B cell (primary cell): Measurements from ENCODE around the gene CES1. TPM values are rescaled to one million over a fixed set of nuclear protein-coding genes. Genes with fewer than 3 reads are reported as not detected.

ENCODE experiments used
- ATAC-seq: fragments of 200-7000 bp; cut with Tn5 transposase; one replicate; pipeline ENCODE4 v1.10.0; 2021; ENCODE audit warnings: low read depth, mild to moderate bottlenecking, moderate number of reproducible peaks, moderate library complexity
- CTCF ChIA-PET: fragments of 350-600 bp; sonication (Branson Sonifier 250); formaldehyde crosslinking; loops from one replicate; lab custom pipeline; 2021; ENCODE audit warnings: antibody characterized with exemption, inconsistent platforms; lab: Charles Lee
- POLR2A ChIA-PET: fragments of 350-600 bp; sonication (Branson Sonifier 250); formaldehyde crosslinking; loops from one replicate; lab custom pipeline; 2021; ENCODE audit warnings: antibody characterized with exemption; lab: Charles Lee
- DNase-seq: peaks from one replicate; pipeline ENCODE4 v3.0.0; 2013
- H2AFZ ChIP-seq: 2 replicates; pipeline ENCODE4 v1.6.1; 2012; ENCODE audit warnings: mild to moderate bottlenecking, low read depth, low read length; ENCODE audit not compliant: insufficient read depth, poor library complexity, severe bottlenecking
- H3K27ac ChIP-seq, 2 donors: 1 replicate in 1 of 2; 2 replicates in 1 of 2; pipeline ENCODE4 v1.5.1; 2012 to 2013; ENCODE audit warnings: low read length in 2 of 2, mild to moderate bottlenecking in 2 of 2, moderate library complexity in 1 of 2
- H3K27me3 ChIP-seq, 4 experiments: fragments of 200-600 bp in 1 of 4; sonication (generic) in 1 of 4; replicated peaks in 1 of 4; 1 replicate in 2 of 4; 2 replicates in 2 of 4; pipeline versions ENCODE4 v1.6.1 to v1.7.0; 2013 to 2016; ENCODE audit warnings: low read length in 3 of 4, mild to moderate bottlenecking in 2 of 4, mixed read lengths in 1 of 4, moderate library complexity in 1 of 4; ENCODE audit not compliant: insufficient read depth in 4 of 4, control insufficient read depth in 3 of 4; ENCODE audit errors: control extremely low read depth in 1 of 4
- H3K36me3 ChIP-seq, 2 experiments: replicated peaks in 1 of 2; 1 replicate in 1 of 2; 2 replicates in 1 of 2; pipeline versions ENCODE4 v1.6.1 to v1.7.1; 2013; ENCODE audit warnings: low read length in 1 of 2; ENCODE audit not compliant: insufficient read depth in 2 of 2, control insufficient read depth in 1 of 2; ENCODE audit errors: control extremely low read depth in 1 of 2, extremely low read depth in 1 of 2
- H3K4me1 ChIP-seq, 2 donors: fragments of 200-600 bp in 1 of 2; sonication (generic) in 1 of 2; 1 replicate in 1 of 2; 2 replicates in 1 of 2; pipeline versions ENCODE4 v1.5.1 to v1.6.1; 2013 to 2017; ENCODE audit warnings: low read length in 2 of 2; ENCODE audit not compliant: control insufficient read depth in 2 of 2, insufficient read depth in 2 of 2
- H3K4me2 ChIP-seq: replicated peaks from 2 replicates; pipeline ENCODE3; 2012; ENCODE audit warnings: mild to moderate bottlenecking, low read depth, low read length; ENCODE audit not compliant: poor library complexity, severe bottlenecking
- H3K4me3 ChIP-seq, 5 experiments: fragments of 200-600 bp in 1 of 5; sonication (generic) in 1 of 5; 1 replicate in 3 of 5; 2 replicates in 2 of 5; pipeline versions ENCODE4 v1.5.1 to v1.7.0; 2011 to 2016; ENCODE audit warnings: low read length in 4 of 5, mild to moderate bottlenecking in 4 of 5, low read depth in 2 of 5, control low read depth in 1 of 5, moderate library complexity in 1 of 5; ENCODE audit not compliant: insufficient read depth in 1 of 5; ENCODE audit errors: control extremely low read depth in 1 of 5, extremely low read depth in 1 of 5
- H3K79me2 ChIP-seq: fragments of 200-600 bp; sonication (generic); one replicate; pipeline ENCODE4 v1.6.0; 2016; ENCODE audit warnings: low read length; ENCODE audit not compliant: control insufficient read depth, insufficient read depth
- H3K9ac ChIP-seq: fragments of 200-600 bp; sonication (generic); 2 replicates; pipeline ENCODE4 v1.6.1; 2017; ENCODE audit warnings: mild to moderate bottlenecking, low read length, moderate library complexity
- H3K9me3 ChIP-seq, 3 donors: one replicate each; pipeline versions ENCODE4 v1.6.1 to v1.7.1; 2013; ENCODE audit warnings: low read length in 2 of 3; ENCODE audit not compliant: control insufficient read depth in 2 of 3, insufficient read depth in 1 of 3; ENCODE audit errors: control extremely low read depth in 1 of 3
- H4K20me1 ChIP-seq: 2 replicates; pipeline ENCODE4 v1.6.0; 2012; ENCODE audit warnings: mild to moderate bottlenecking, low read length; ENCODE audit not compliant: insufficient read depth, control insufficient read depth, poor library complexity, severe bottlenecking
- H3K27ac Mint-ChIP-seq: one replicate; pipeline ENCODE4 v1.8.0; 2021; ENCODE audit warnings: mixed read lengths
- H3K27me3 Mint-ChIP-seq: one replicate; pipeline ENCODE4 v1.8.0; 2021; ENCODE audit warnings: mixed read lengths
- H3K4me1 Mint-ChIP-seq: one replicate; pipeline ENCODE4 v1.8.0; 2021; ENCODE audit warnings: mixed read lengths
- H3K4me3 Mint-ChIP-seq: one replicate; pipeline ENCODE4 v1.8.0; 2021; ENCODE audit warnings: mixed read lengths
- H3K9me3 Mint-ChIP-seq: one replicate; pipeline ENCODE4 v1.8.0; 2022; ENCODE audit warnings: mixed read lengths; ENCODE audit not compliant: insufficient read depth
- EZH2 ChIP-seq: IDR thresholded peaks from 2 replicates; pipeline ENCODE4 v1.6.1; 2012; ENCODE audit warnings: borderline replicate concordance, low read depth, mild to moderate bottlenecking, moderate library complexity, low read length; ENCODE audit not compliant: insufficient read depth, poor library complexity, severe bottlenecking
- WGBS: methylation state at CpG from one replicate; pipeline ENCODE4 v1.1.5; 2013; ENCODE audit warnings: missing lambda C conversion rate; ENCODE audit not compliant: insufficient coverage; 5-methylcytosine and 5-hydroxymethylcytosine counted together
- intact Hi-C: fragments of 100-400 bp; cut with micrococcal nuclease; formaldehyde crosslinking; loops from one replicate; pipeline ENCODE4 v1.10.0; 2022
- polyA plus RNA-seq: library from polyadenylated mRNA; depleted of rRNA; stranded (reverse); fragments of >200 nt; gene quantifications from 2 replicates; pipeline ENCODE4 v1.2.3, GENCODE V29; 2012
- total RNA-seq, 2 donors: library from RNA; stranded (reverse); fragments of 120-200 nt in 1 of 2; gene quantifications; 1 replicate in 1 of 2; 2 replicates in 1 of 2; pipeline versions ENCODE4 v1.2.3 to v1.2.4, GENCODE V29; 2013 to 2022
- TF ChIP-seq, protein P1 (sequence below): fragments of 200-600 bp; IDR thresholded peaks from one replicate; pipeline ENCODE4 v1.8.0; 2022; ENCODE audit warnings: antibody characterized with exemption, mild to moderate bottlenecking

CES1 gene
- total and polyA plus RNA-seq, 2 donors (not counting 1 experiment from before 2014, with no cell fraction given), result 0.37 to 1.2 TPM

DNA sequence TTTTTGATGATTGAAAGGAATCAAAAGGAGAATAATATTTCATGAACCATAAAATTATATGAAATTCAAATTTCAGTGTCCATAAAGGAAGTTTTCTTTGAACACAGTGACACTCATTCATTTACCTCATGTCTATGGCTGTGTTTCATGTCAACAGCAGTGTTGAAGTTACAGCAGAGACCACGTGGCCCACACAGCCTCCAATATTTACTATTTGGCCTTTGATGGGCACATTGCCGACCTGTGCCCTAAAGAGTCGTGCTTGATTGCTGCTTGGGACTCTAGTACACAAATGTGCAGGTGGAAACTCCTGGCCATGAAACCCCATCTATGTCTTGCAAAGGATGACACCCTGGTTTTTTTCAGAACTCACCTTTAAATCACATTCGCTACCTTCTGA, 57.0 kb downstream of the CES1 start:
- CTCF ChIA-PET, result no interaction called here
- Histone ChIP-seq H3K36me3 (no peaks in the 10 kb centered on the region), H3K9me3 (peaks cover 0 to 3% (median 0%) of the 10 kb centered on the region in 3 donors), H3K79me2 (no peaks in the 10 kb centered on the region), H3K27ac (no peak overlapping the region), H3K27me3 (no peaks in the 10 kb centered on the region), H3K4me2 (no peak overlapping the region), H2AFZ (no peak overlapping the region), H3K4me3 (no peak overlapping the region), H3K4me1 (no peaks in the 10 kb centered on the region), H3K9ac (no peak overlapping the region), H4K20me1 (no peaks in the 10 kb centered on the region)
- TF ChIP-seq, protein P1, sequence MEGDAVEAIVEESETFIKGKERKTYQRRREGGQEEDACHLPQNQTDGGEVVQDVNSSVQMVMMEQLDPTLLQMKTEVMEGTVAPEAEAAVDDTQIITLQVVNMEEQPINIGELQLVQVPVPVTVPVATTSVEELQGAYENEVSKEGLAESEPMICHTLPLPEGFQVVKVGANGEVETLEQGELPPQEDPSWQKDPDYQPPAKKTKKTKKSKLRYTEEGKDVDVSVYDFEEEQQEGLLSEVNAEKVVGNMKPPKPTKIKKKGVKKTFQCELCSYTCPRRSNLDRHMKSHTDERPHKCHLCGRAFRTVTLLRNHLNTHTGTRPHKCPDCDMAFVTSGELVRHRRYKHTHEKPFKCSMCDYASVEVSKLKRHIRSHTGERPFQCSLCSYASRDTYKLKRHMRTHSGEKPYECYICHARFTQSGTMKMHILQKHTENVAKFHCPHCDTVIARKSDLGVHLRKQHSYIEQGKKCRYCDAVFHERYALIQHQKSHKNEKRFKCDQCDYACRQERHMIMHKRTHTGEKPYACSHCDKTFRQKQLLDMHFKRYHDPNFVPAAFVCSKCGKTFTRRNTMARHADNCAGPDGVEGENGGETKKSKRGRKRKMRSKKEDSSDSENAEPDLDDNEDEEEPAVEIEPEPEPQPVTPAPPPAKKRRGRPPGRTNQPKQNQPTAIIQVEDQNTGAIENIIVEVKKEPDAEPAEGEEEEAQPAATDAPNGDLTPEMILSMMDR, result no peak
- no peak for TF ChIP-seq EZH2
- POLR2A ChIA-PET, result no interaction called here
- intact Hi-C loops, result no loop called here
- peaks cover 3% of the 10 kb centered on the region for H3K27me3 Mint-ChIP-seq
- H3K27ac Mint-ChIP-seq, result no peak overlapping the region
- DNase-seq (no peak), ATAC-seq (no peak)
- WGBS, result 62% methylated on average over 3 of the region's 4 CpGs
- H3K9me3 Mint-ChIP-seq, result no peaks in the 10 kb centered on the region
- no peak overlapping the region for H3K4me3 Mint-ChIP-seq
- H3K4me1 Mint-ChIP-seq, result no peaks in the 10 kb centered on the region

DNA sequence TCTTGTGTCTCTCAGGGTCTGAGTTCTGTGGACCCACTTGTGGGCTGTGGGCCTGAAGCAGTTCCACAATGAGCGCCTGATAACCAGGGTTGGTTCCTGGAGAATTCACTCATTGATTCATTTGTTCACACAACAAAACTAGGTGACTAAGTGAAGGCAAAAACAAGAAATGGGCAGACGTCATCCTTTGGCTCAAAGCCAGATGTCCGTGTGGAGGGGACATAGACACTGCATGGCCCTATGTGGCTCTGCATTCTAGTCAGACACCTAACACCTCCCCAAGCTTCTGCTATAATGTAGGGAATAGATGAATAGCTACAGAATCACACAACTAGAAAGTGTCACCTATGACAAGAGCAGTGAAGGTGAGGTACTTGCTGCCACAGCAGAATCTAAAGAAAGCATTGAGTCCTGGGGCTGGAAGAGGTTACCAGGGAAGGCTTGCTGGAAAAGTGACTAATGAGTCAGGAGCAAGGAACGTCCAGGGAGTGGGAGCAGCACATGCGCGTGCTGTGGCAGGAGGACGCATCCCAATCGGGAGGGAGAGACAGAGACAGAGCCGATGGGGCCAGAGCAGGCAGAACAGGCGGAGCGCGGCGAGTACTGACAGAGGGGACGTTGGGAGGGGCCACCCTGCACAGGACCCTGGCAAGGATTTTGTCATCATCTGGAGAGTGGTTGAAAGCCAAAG, 58.9 kb downstream of the CES1 start:
- no peaks in the 10 kb centered on the region for H3K4me1 Mint-ChIP-seq
- H3K9me3 ChIP-seq, result peaks cover 0 to 4% (median 0%) of the 10 kb centered on the region in 3 donors
- WGBS, result 78% methylated on average over 12 of the region's 14 CpGs
- H3K36me3 ChIP-seq, result no peaks in the 10 kb centered on the region
- H4K20me1 ChIP-seq, result no peaks in the 10 kb centered on the region
- ChIA-PET POLR2A (no interaction called here), CTCF (no interaction called here)
- DNase-seq (no peak), ATAC-seq (no peak)
- TF ChIP-seq, protein P1, result no peak
- TF ChIP-seq EZH2, result no peak
- no peak overlapping the region for H3K27ac ChIP-seq
- H3K27me3 Mint-ChIP-seq, result peaks cover 3% of the 10 kb centered on the region
- no peak overlapping the region for H3K4me3 ChIP-seq
- H3K4me3 Mint-ChIP-seq, result no peak overlapping the region
- H3K4me1 ChIP-seq, result no peaks in the 10 kb centered on the region
- H3K27ac Mint-ChIP-seq, result no peak overlapping the region
- no peaks in the 10 kb centered on the region for H3K9me3 Mint-ChIP-seq
- H3K9ac ChIP-seq, result no peak overlapping the region
- no peak overlapping the region for H3K4me2 ChIP-seq
- no peaks in the 10 kb centered on the region for H3K27me3 ChIP-seq
- intact Hi-C loops, result no loop called here
- no peak overlapping the region for H2AFZ ChIP-seq
- H3K79me2 ChIP-seq, result no peaks in the 10 kb centered on the region
